A673 (cell line): ENCODE measurements around the gene USP25. TPM values are rescaled to one million over a fixed set of nuclear protein-coding genes. Genes with fewer than 3 reads are reported as not detected.

Experiments
- BruUV-seq: library from RNA; stranded (reverse); fragments of 400-500 nt; replicated peaks from 2 replicates; lab custom pipeline; 2021; lab: Mats Ljungman, UMichigan
- CTCF ChIA-PET: fragments of 300-600 bp; sonication (Branson Sonifier 250); formaldehyde crosslinking; loops from one replicate; lab custom pipeline; 2022; ENCODE audit warnings: antibody characterized with exemption; lab: Charles Lee
- POLR2A ChIA-PET: fragments of 300-600 bp; sonication (Branson Sonifier 250); formaldehyde crosslinking; loops from one replicate; lab custom pipeline; 2022; ENCODE audit warnings: antibody characterized with exemption; ENCODE audit not compliant: low non-redundant PET; lab: Charles Lee
- DNase-seq: peaks from one replicate; pipeline ENCODE4 v3.0.0-alpha.2; 2015; ENCODE audit warnings: low spot score
- H3K27ac ChIP-seq: fragments of 200-600 bp; sonication (generic); 2 replicates; pipeline ENCODE4 v1.5.1; 2016; ENCODE audit warnings: mixed run types, low read depth, mild to moderate bottlenecking, mixed read lengths, antibody characterized with exemption, low read length; ENCODE audit not compliant: poor library complexity, severe bottlenecking
- H3K27me3 ChIP-seq: fragments of 200-600 bp; sonication (generic); replicated peaks from 2 replicates; pipeline ENCODE4 v1.6.1; 2017; ENCODE audit warnings: mixed run types, low read depth, mild to moderate bottlenecking, mixed read lengths, antibody characterized with exemption, low read length; ENCODE audit not compliant: insufficient read depth, poor library complexity
- H3K36me3 ChIP-seq: fragments of 200-600 bp; sonication (generic); 2 replicates; pipeline ENCODE4 v1.6.1; 2016; ENCODE audit warnings: mixed run types, mild to moderate bottlenecking, mixed read lengths, antibody characterized with exemption, low read length; ENCODE audit not compliant: insufficient read depth, poor library complexity, severe bottlenecking
- H3K4me1 ChIP-seq: fragments of 200-600 bp; sonication (generic); 2 replicates; pipeline ENCODE4 v1.6.1; 2017; ENCODE audit warnings: mixed run types, mild to moderate bottlenecking, mixed read lengths, antibody characterized with exemption, low read length; ENCODE audit not compliant: insufficient read depth, poor library complexity, severe bottlenecking
- H3K4me3 ChIP-seq: fragments of 200-600 bp; sonication (generic); 2 replicates; pipeline ENCODE4 v1.5.1; 2016; ENCODE audit warnings: low read depth, mixed run types, mild to moderate bottlenecking, mixed read lengths, low read length; ENCODE audit not compliant: poor library complexity, severe bottlenecking
- H3K9me3 ChIP-seq: fragments of 200-600 bp; sonication (generic); 2 replicates; pipeline ENCODE4 v1.6.1; 2016; ENCODE audit warnings: mixed run types, low read depth, mild to moderate bottlenecking, mixed read lengths, antibody characterized with exemption, low read length; ENCODE audit not compliant: poor library complexity, severe bottlenecking
- CTCF ChIP-seq: fragments of 300-800, 200-600 bp; sonication (generic); conservative IDR thresholded peaks from 2 replicates; pipeline ENCODE4 v1.5.1; 2017; ENCODE audit warnings: low read depth, mild to moderate bottlenecking, antibody characterized with exemption, low read length, moderate library complexity, mixed read lengths
- EZH2 ChIP-seq: fragments of 200-600 bp; sonication (generic); IDR thresholded peaks from 2 replicates; pipeline ENCODE4 v1.6.1; 2017; ENCODE audit warnings: borderline replicate concordance, low read depth, mild to moderate bottlenecking, mixed read lengths, antibody characterized with exemption, low read length; ENCODE audit not compliant: poor library complexity, severe bottlenecking
- intact Hi-C: fragments of 100-400 bp; cut with micrococcal nuclease; formaldehyde crosslinking; loops from one replicate; pipeline ENCODE4 v1.10.0; 2022; ENCODE audit not compliant: unreplicated experiment
- total RNA-seq: library from RNA; stranded (reverse); gene quantifications from 2 replicates; pipeline ENCODE4 v1.2.3, GENCODE V29; 2021

The USP25 gene
- total RNA-seq, 1 experiment from 2014 or later = 27.5 TPM

GRCh38 chr21:15688016-15688415 lies 41.8 kb upstream of the USP25 start:
- no TSS peak for BruUV-seq
- H3K9me3 ChIP-seq = no peaks in the 10 kb centered on the region
- no peak overlapping the region for H3K27ac ChIP-seq
- H3K36me3 ChIP-seq = no peaks in the 10 kb centered on the region
- no peaks in the 10 kb centered on the region for H3K27me3 ChIP-seq
- TF ChIP-seq CTCF = no peak
- TF ChIP-seq EZH2 = no peak
- intact Hi-C loops = no loop called here
- no peak overlapping the region for H3K4me3 ChIP-seq
- no peak for DNase-seq
- H3K4me1 ChIP-seq = no peaks in the 10 kb centered on the region
- CTCF ChIA-PET = no interaction called here
- POLR2A ChIA-PET = no interaction called here

GRCh38 chr21:15688809-15689208 lies 41.0 kb upstream of the USP25 start:
- Histone ChIP-seq H3K9me3 (no peaks in the 10 kb centered on the region), H3K36me3 (no peaks in the 10 kb centered on the region), H3K4me1 (no peaks in the 10 kb centered on the region), H3K27me3 (no peaks in the 10 kb centered on the region), H3K4me3 (no peak overlapping the region), H3K27ac (no peak overlapping the region)
- CTCF ChIA-PET = no interaction called here
- DNase-seq = no peak
- no TSS peak for BruUV-seq
- intact Hi-C loops = no loop called here
- POLR2A ChIA-PET = no interaction called here
- TF ChIP-seq CTCF (no peak), EZH2 (no peak)

GRCh38 chr21:15692711-15693110 lies 37.1 kb upstream of the USP25 start:
- intact Hi-C loops = no loop called here
- no TSS peak for BruUV-seq
- DNase-seq = no peak
- Histone ChIP-seq H3K36me3 (no peaks in the 10 kb centered on the region), H3K4me3 (no peak overlapping the region), H3K4me1 (no peaks in the 10 kb centered on the region), H3K27me3 (no peaks in the 10 kb centered on the region), H3K9me3 (no peaks in the 10 kb centered on the region), H3K27ac (no peak overlapping the region)
- ChIA-PET CTCF (no interaction called here), POLR2A (no interaction called here)
- no peak for TF ChIP-seq EZH2
- TF ChIP-seq CTCF = no peak
